ENCODE data around the gene PTTG1. TPM values are rescaled to one million over a fixed set of nuclear protein-coding genes. Genes with fewer than 3 reads are reported as not detected.

Gene PTTG1
- total and polyA plus RNA-seq, 2 donors (not counting 1 experiment from before 2014, with no cell fraction given): 77.5 to 108 TPM

DNA sequence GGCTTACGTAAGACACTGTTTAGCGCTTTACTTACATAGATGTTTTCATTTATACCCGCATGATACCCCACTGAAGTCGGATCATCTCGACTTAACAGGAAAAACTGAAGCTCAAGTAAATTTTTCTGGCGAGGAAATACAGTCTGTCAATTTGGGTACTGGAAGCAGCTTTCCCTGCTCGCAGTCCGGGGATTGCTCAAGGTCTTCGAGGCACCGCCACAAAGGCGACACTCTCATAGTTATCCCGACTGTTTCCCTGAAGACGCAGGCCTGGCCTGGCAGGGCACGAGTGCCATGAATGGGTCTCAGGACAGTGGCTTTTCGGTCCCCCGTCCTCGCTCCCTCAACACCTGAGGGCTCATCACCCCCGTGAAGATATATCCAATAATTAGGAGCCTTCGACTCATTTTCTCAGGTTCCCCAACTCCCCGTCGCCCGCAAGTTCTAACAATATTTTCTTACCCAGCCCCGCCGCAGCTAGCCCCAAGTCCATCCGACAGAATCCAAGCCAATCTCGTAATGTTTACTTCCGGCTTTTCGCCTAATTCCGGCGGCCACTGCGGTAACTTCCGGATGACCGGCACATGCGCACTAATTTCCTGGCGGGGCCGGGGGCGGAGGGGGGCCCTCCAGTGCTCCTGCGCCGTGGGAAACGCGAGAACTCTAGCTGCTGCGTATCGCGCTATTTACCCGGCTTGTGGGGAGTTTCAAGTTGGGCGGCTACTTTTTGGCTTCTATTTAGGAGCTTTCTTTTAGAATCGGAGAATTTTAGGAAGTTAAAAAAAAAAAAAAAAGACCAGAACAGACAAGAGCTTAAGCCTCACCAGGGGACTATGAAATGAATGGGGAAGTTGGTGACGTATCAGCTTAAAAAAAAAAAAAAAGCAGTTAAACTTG lies 2.8 kb upstream of the PTTG1 start, which contains the start of gene SLU7:
SLU7 (minus strand) TSS at position 521 of the 897 bp plus-strand sequence. CDS start 3,787 bp downstream, outside the sequence.
- H3K36me3 ChIP-seq (ENCODE audit: control insufficient read depth, insufficient read depth, low read length): peaks cover 2% of the 10 kb centered on the region
- no peaks in the 10 kb centered on the region for H3K9me3 ChIP-seq (ENCODE audit: control insufficient read depth, insufficient read depth, low read depth, low read length)
- peak within 1 kb of the TSS; percentile 96 for H3K27ac ChIP-seq (ENCODE audit: insufficient read depth, low read length)
- no peaks in the 10 kb centered on the region for H4K20me1 ChIP-seq (ENCODE audit: control insufficient read depth, extremely low read depth, insufficient read depth, low read length)
- peak within 1 kb of the TSS; percentile 92 for H3K4me2 ChIP-seq (ENCODE audit: extremely low read depth, insufficient read depth, low read length)
- H3K4me1 ChIP-seq (ENCODE audit: control insufficient read depth, extremely low read depth, insufficient read depth, low read length): peaks cover 9% of the 10 kb centered on the region
- H3K79me2 ChIP-seq (ENCODE audit: control insufficient read depth, insufficient read depth, low read length): peaks cover 45% of the 10 kb centered on the region
- peak within 1 kb of the TSS; percentile 83 for H2AFZ ChIP-seq (ENCODE audit: low read length)
- TF ChIP-seq, protein P1, sequence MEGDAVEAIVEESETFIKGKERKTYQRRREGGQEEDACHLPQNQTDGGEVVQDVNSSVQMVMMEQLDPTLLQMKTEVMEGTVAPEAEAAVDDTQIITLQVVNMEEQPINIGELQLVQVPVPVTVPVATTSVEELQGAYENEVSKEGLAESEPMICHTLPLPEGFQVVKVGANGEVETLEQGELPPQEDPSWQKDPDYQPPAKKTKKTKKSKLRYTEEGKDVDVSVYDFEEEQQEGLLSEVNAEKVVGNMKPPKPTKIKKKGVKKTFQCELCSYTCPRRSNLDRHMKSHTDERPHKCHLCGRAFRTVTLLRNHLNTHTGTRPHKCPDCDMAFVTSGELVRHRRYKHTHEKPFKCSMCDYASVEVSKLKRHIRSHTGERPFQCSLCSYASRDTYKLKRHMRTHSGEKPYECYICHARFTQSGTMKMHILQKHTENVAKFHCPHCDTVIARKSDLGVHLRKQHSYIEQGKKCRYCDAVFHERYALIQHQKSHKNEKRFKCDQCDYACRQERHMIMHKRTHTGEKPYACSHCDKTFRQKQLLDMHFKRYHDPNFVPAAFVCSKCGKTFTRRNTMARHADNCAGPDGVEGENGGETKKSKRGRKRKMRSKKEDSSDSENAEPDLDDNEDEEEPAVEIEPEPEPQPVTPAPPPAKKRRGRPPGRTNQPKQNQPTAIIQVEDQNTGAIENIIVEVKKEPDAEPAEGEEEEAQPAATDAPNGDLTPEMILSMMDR (conservative IDR thresholded peaks at IDR 0.05 in 1 of 2, IDR thresholded peaks at IDR 0.05 in 1 of 2; ENCODE audit: low read depth in 1 of 2, low read length in 2 of 2): no peak
- TF ChIP-seq EZH2 (IDR thresholded peaks at IDR 0.05; ENCODE audit: low read length, missing control alignments): no peak
- DNase-seq (ENCODE audit: low read depth in 2 of 2): peak; percentile 95 to 96
- H3K9ac ChIP-seq (ENCODE audit: insufficient read depth, low read length): peak within 1 kb of the TSS; percentile 90
- peak within 1 kb of the TSS; percentile 93 to 99 (median 96) for H3K4me3 ChIP-seq (replicated peaks in 1 of 4; ENCODE audit: control extremely low read depth in 1 of 4, insufficient read depth in 1 of 4, low read depth in 3 of 4, low read length in 4 of 4)
- H3K27me3 ChIP-seq (ENCODE audit: control insufficient read depth, insufficient read depth, low read length): no peaks in the 10 kb centered on the region

DNA sequence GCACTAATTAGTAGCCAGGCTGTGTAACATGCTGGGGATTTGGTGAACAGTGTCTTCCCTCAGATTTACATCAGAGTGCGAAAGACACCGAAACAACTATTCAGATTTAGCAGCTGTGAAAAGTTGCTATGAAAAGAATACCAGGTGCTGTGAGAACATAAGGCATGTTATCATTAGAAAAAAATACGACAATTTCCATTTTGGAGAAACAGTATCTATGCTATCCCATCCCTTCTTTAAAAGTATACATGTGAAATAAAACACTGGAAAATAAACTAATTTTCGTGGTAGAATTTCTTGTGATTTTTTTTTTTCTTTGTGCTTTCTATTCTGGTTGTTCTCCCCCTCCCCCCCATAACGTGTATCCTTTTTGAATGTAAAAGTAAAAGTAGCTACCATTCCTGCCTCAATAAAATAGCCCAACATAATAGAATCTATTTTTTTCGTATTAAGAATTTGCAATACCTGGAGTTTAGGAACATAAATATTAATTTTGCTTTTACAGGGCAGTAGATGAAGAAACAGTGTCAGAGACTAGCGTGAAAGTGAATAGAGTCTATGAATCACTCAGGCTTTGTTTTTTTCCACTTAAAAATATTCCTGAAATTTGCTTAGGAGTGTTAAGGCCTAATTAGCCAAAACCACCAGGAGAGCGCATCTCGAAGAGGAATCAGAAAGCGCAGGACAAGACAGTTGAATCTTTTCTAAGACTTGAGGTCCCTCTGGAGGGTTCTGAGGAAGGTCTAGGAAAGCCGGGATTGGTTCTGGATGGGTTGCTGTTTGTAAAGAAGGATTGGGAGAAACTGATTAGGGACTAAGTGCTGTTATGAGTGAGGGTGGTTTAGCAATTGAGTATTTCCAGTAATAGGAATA lies 2.0 kb upstream of the PTTG1 start:
- Histone ChIP-seq H3K9ac (ENCODE audit: insufficient read depth, low read length) (peak overlapping the region; percentile 90), H3K4me1 (ENCODE audit: control insufficient read depth, extremely low read depth, insufficient read depth, low read length) (peaks cover 10% of the 10 kb centered on the region), H3K27me3 (ENCODE audit: control insufficient read depth, insufficient read depth, low read length) (no peaks in the 10 kb centered on the region), H4K20me1 (ENCODE audit: control insufficient read depth, extremely low read depth, insufficient read depth, low read length) (no peaks in the 10 kb centered on the region), H3K4me2 (ENCODE audit: extremely low read depth, insufficient read depth, low read length) (peak overlapping the region; percentile 89), H2AFZ (ENCODE audit: low read length) (peak overlapping the region; percentile 73), H3K36me3 (ENCODE audit: control insufficient read depth, insufficient read depth, low read length) (no peaks in the 10 kb centered on the region), H3K27ac (ENCODE audit: insufficient read depth, low read length) (peak overlapping the region; percentile 96), H3K79me2 (ENCODE audit: control insufficient read depth, insufficient read depth, low read length) (peaks cover 53% of the 10 kb centered on the region), H3K4me3 (replicated peaks in 1 of 4; ENCODE audit: control extremely low read depth in 1 of 4, insufficient read depth in 1 of 4, low read depth in 3 of 4, low read length in 4 of 4) (peak overlapping the region; percentile 93 to 99 (median 96)), H3K9me3 (ENCODE audit: control insufficient read depth, insufficient read depth, low read depth, low read length) (no peaks in the 10 kb centered on the region)
- TF ChIP-seq EZH2 (IDR thresholded peaks at IDR 0.05; ENCODE audit: low read length, missing control alignments): no peak
- TF ChIP-seq, protein P1 (conservative IDR thresholded peaks at IDR 0.05 in 1 of 2, IDR thresholded peaks at IDR 0.05 in 1 of 2; ENCODE audit: low read depth in 1 of 2, low read length in 2 of 2): no peak
- DNase-seq (ENCODE audit: low read depth in 2 of 2): no peak

DNA sequence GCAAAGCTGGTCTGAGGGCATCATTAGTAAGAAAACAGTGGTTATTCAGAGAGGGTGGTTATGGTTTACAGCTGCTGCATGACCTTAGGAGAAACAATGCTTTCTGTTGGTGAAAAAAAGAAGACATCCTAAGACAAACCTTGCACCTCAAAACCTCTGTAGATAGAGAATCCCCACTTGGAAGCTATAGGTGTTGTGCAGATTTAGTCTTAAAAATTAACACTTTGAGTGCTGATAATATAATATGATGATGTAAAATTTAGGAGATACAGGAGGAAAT lies 1.4 kb upstream of the PTTG1 start:
- peak overlapping the region; percentile 89 for H3K4me2 ChIP-seq (ENCODE audit: extremely low read depth, insufficient read depth, low read length)
- H2AFZ ChIP-seq (ENCODE audit: low read length): peak overlapping the region; percentile 60
- H3K27ac ChIP-seq (ENCODE audit: insufficient read depth, low read length): no peak overlapping the region
- no peak for DNase-seq (ENCODE audit: low read depth in 2 of 2)
- H3K9ac ChIP-seq (ENCODE audit: insufficient read depth, low read length): no peak overlapping the region
- H4K20me1 ChIP-seq (ENCODE audit: control insufficient read depth, extremely low read depth, insufficient read depth, low read length): no peaks in the 10 kb centered on the region
- peaks cover 10% of the 10 kb centered on the region for H3K4me1 ChIP-seq (ENCODE audit: control insufficient read depth, extremely low read depth, insufficient read depth, low read length)
- TF ChIP-seq, protein P1 (conservative IDR thresholded peaks at IDR 0.05 in 1 of 2, IDR thresholded peaks at IDR 0.05 in 1 of 2; ENCODE audit: low read depth in 1 of 2, low read length in 2 of 2): no peak
- TF ChIP-seq EZH2 (IDR thresholded peaks at IDR 0.05; ENCODE audit: low read length, missing control alignments): no peak
- H3K79me2 ChIP-seq (ENCODE audit: control insufficient read depth, insufficient read depth, low read length): peaks cover 57% of the 10 kb centered on the region
- H3K9me3 ChIP-seq (ENCODE audit: control insufficient read depth, insufficient read depth, low read depth, low read length): no peaks in the 10 kb centered on the region
- no peaks in the 10 kb centered on the region for H3K27me3 ChIP-seq (ENCODE audit: control insufficient read depth, insufficient read depth, low read length)
- no peaks in the 10 kb centered on the region for H3K36me3 ChIP-seq (ENCODE audit: control insufficient read depth, insufficient read depth, low read length)
- H3K4me3 ChIP-seq (replicated peaks in 1 of 4; ENCODE audit: control extremely low read depth in 1 of 4, insufficient read depth in 1 of 4, low read depth in 3 of 4, low read length in 4 of 4): no peak overlapping the region

Measured in fibroblast of lung (primary cell).